Loucy (cell line): ENCODE data around the gene FAT2.

Experiments used
- EZH2phosphoT487 ChIP-seq: fragments of 200-600 bp; IDR thresholded peaks from 2 replicates; pipeline ENCODE4 v1.6.1; 2018; ENCODE audit warnings: antibody characterized with exemption, mild to moderate bottlenecking, moderate library complexity, borderline replicate concordance
- TF ChIP-seq, protein P1 (sequence below): fragments of 200-600 bp; sonication (generic); conservative IDR thresholded peaks from 2 replicates; pipeline ENCODE4 v1.5.1; 2014; ENCODE audit warnings: mild to moderate bottlenecking, antibody characterized with exemption, low read length

DNA sequence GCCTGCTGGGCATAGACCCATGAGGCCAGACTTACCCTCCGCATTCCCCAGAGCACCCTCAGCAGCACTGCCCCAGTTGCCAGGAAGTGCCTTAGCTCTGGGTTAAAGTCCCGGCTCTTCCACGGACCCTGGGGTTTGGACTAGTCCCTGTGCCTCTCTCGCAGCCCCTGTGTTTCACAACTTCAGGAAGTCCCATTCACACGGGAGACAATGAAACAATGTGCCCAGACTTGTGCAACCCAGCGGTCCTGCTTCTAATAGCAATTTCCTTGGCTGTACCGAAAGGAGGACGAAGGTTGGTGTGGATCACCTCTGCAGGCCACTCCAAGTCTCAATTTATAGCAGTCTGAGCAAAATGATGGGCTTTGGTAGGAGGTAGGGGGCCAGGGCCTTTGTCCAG is 41.8 kb upstream of the FAT2 start:
- TF ChIP-seq, protein P1, sequence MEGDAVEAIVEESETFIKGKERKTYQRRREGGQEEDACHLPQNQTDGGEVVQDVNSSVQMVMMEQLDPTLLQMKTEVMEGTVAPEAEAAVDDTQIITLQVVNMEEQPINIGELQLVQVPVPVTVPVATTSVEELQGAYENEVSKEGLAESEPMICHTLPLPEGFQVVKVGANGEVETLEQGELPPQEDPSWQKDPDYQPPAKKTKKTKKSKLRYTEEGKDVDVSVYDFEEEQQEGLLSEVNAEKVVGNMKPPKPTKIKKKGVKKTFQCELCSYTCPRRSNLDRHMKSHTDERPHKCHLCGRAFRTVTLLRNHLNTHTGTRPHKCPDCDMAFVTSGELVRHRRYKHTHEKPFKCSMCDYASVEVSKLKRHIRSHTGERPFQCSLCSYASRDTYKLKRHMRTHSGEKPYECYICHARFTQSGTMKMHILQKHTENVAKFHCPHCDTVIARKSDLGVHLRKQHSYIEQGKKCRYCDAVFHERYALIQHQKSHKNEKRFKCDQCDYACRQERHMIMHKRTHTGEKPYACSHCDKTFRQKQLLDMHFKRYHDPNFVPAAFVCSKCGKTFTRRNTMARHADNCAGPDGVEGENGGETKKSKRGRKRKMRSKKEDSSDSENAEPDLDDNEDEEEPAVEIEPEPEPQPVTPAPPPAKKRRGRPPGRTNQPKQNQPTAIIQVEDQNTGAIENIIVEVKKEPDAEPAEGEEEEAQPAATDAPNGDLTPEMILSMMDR: no peak
- no peak for TF ChIP-seq EZH2phosphoT487
